ENCODE results near the gene CYGB. TPM values are rescaled to one million over a fixed set of nuclear protein-coding genes. Genes with fewer than 3 reads are reported as not detected.
A peak's percentile ranks its signal among the peaks of the same experiment; 100 is the strongest.

The CYGB gene
- polyA plus RNA-seq, 1 of the 3 experiments (the other 2 are of a cell fraction) = 1.7 TPM

DNA sequence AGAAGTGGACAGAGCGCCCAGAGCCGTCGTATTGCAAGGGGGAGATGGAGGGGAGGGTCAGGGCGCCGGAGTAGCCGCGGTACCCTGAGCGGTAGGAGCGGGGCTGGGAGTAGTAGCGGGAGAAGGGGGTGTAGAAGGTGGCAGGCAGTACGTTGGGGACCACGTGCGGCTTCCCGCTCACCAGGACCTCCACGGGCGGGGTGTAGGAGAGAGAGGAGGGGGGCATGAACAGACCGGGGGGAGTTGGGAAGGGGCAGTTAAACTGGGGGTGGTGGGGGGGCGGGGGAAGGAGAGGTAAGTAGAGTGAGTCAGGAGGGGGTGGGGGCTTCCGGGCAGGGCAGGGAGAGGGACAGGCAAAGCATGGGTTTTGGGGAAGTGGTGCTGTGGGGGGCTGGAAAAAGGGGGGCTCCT lies 31.3 kb upstream of the CYGB start:
- Histone ChIP-seq H3K9me3 (no peaks in the 10 kb centered on the region), H3K4me3 (ENCODE audit: low read depth in 2 of 2, low read length in 1 of 2) (no peak overlapping the region), H3K36me3 (replicated peaks in 1 of 2; ENCODE audit: control insufficient read depth in 1 of 2, insufficient read depth in 2 of 2, low read length in 1 of 2) (peaks cover 13 to 25% of the 10 kb centered on the region in 2 experiments), H3K4me2 (no peak overlapping the region), H3K4me1 (ENCODE audit: control insufficient read depth in 1 of 2, insufficient read depth in 2 of 2, low read depth in 1 of 2, low read length in 1 of 2) (peaks cover 0 to 7% of the 10 kb centered on the region in 2 experiments; a peak in 1 of 4 replicates), H3K27me3 (ENCODE audit: insufficient read depth) (no peaks in the 10 kb centered on the region), H3K9ac (no peak overlapping the region), H3F3A (replicated peaks; ENCODE audit: insufficient read depth) (peaks cover 29% of the 10 kb centered on the region), H4K20me1 (ENCODE audit: insufficient read depth) (peaks cover 28% of the 10 kb centered on the region), H3K27ac (ENCODE audit: low read depth in 2 of 2, low read length in 1 of 2) (no peak overlapping the region), H3K9me2 (no peaks in the 10 kb centered on the region), H2AFZ (ENCODE audit: low read depth) (no peak overlapping the region), H3K79me2 (ENCODE audit: insufficient read depth) (peaks cover 7% of the 10 kb centered on the region; the same call in 1 of the 2 replicates)
- no peak for TF ChIP-seq RFX5 (IDR thresholded peaks at IDR 0.05; ENCODE audit: low read length)
- no peak for TF ChIP-seq TAF1 (IDR thresholded peaks at IDR 0.05; ENCODE audit: borderline replicate concordance, low read depth, low read length)
- TF ChIP-seq, protein P1, sequence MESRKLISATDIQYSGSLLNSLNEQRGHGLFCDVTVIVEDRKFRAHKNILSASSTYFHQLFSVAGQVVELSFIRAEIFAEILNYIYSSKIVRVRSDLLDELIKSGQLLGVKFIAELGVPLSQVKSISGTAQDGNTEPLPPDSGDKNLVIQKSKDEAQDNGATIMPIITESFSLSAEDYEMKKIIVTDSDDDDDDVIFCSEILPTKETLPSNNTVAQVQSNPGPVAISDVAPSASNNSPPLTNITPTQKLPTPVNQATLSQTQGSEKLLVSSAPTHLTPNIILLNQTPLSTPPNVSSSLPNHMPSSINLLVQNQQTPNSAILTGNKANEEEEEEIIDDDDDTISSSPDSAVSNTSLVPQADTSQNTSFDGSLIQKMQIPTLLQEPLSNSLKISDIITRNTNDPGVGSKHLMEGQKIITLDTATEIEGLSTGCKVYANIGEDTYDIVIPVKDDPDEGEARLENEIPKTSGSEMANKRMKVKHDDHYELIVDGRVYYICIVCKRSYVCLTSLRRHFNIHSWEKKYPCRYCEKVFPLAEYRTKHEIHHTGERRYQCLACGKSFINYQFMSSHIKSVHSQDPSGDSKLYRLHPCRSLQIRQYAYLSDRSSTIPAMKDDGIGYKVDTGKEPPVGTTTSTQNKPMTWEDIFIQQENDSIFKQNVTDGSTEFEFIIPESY (IDR thresholded peaks at IDR 0.05; ENCODE audit: borderline replicate concordance, low read depth) = 0 out of 2 replicates have a peak, but pooled peaks have one; percentile 19
- ChIA-PET POLR2A (interaction anchor here (3.3 kb wide), 1 partner anchor 11 kb away, joined by 20 read pairs; no protein-coding TSS in a partner anchor), CTCF (interaction anchor here (0.7 to 8.8 kb wide), 5 partner anchors 9 to 113 kb away, joined by 3 to 89 read pairs (median 5); no protein-coding TSS in a partner anchor)
- 91% methylated on average over 19 of the region's 19 CpGs for WGBS (ENCODE audit: low lambda C conversion rate)
- DNase-seq = peak; percentile 58

DNA sequence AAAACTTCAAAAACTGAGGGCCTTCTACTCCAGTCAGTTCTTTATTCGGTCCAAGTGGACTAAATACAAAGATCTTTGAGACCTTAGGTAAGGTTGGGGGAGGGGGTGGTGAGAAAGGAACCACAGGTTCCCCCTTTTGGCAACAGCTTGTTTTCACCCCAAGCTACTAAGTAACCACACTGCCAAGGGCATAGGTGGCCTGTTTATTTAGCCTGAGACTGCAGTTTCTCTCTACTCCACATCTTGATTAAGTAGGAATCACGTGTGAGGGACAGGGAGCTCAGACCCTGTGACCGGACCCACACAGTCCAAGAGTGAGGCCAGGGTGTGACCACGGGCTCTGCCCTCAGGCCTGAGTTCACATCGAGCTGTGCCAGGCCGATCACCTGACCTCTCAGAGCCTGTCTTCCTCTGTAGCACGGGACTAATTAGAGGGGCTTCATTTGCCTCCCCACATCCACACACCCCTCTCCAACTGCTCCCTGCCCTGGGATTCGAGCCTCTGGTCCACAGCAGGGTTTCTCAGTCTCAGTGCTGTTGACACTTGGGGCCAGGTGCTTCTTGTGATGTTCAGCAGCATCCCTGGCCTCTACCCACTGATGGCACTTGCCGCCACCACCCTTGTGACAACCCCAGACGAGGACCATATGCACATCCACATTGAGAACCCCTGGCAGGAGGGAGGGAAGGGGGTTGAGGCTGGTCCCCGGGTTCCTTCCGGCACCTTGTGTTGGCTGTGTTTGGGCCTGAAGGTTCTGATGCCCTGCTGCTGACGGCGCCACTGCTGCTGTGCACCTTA lies 30.3 kb upstream of the CYGB start:
- H2AFZ ChIP-seq (ENCODE audit: low read depth) = no peak overlapping the region
- no peak overlapping the region for H3K9ac ChIP-seq
- no peak overlapping the region for H3K4me2 ChIP-seq
- peaks cover 1 to 8% of the 10 kb centered on the region in 2 experiments; a peak in 2 of 4 replicates for H3K4me1 ChIP-seq (ENCODE audit: control insufficient read depth in 1 of 2, insufficient read depth in 2 of 2, low read depth in 1 of 2, low read length in 1 of 2)
- no peak overlapping the region for H3K4me3 ChIP-seq (ENCODE audit: low read depth in 2 of 2, low read length in 1 of 2)
- H3K9me2 ChIP-seq = no peaks in the 10 kb centered on the region
- TF ChIP-seq POLR2AphosphoS5 (IDR thresholded peaks at IDR 0.05; ENCODE audit: low read depth, low read length) = no peak; the same call in 1 of the 2 replicates
- TF ChIP-seq, protein P2, sequence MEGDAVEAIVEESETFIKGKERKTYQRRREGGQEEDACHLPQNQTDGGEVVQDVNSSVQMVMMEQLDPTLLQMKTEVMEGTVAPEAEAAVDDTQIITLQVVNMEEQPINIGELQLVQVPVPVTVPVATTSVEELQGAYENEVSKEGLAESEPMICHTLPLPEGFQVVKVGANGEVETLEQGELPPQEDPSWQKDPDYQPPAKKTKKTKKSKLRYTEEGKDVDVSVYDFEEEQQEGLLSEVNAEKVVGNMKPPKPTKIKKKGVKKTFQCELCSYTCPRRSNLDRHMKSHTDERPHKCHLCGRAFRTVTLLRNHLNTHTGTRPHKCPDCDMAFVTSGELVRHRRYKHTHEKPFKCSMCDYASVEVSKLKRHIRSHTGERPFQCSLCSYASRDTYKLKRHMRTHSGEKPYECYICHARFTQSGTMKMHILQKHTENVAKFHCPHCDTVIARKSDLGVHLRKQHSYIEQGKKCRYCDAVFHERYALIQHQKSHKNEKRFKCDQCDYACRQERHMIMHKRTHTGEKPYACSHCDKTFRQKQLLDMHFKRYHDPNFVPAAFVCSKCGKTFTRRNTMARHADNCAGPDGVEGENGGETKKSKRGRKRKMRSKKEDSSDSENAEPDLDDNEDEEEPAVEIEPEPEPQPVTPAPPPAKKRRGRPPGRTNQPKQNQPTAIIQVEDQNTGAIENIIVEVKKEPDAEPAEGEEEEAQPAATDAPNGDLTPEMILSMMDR (IDR thresholded peaks at IDR 0.05) = no peak
- TF ChIP-seq, protein P3, sequence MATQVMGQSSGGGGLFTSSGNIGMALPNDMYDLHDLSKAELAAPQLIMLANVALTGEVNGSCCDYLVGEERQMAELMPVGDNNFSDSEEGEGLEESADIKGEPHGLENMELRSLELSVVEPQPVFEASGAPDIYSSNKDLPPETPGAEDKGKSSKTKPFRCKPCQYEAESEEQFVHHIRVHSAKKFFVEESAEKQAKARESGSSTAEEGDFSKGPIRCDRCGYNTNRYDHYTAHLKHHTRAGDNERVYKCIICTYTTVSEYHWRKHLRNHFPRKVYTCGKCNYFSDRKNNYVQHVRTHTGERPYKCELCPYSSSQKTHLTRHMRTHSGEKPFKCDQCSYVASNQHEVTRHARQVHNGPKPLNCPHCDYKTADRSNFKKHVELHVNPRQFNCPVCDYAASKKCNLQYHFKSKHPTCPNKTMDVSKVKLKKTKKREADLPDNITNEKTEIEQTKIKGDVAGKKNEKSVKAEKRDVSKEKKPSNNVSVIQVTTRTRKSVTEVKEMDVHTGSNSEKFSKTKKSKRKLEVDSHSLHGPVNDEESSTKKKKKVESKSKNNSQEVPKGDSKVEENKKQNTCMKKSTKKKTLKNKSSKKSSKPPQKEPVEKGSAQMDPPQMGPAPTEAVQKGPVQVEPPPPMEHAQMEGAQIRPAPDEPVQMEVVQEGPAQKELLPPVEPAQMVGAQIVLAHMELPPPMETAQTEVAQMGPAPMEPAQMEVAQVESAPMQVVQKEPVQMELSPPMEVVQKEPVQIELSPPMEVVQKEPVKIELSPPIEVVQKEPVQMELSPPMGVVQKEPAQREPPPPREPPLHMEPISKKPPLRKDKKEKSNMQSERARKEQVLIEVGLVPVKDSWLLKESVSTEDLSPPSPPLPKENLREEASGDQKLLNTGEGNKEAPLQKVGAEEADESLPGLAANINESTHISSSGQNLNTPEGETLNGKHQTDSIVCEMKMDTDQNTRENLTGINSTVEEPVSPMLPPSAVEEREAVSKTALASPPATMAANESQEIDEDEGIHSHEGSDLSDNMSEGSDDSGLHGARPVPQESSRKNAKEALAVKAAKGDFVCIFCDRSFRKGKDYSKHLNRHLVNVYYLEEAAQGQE (IDR thresholded peaks at IDR 0.05; ENCODE audit: low read depth, low read length) = no peak
- TF ChIP-seq RAD21 (IDR thresholded peaks at IDR 0.05; ENCODE audit: low read length) = no peak
- no peak for TF ChIP-seq FOXJ3 (CRISPR knock-in tag; IDR thresholded peaks at IDR 0.05)
- no peak for TF ChIP-seq EZH2phosphoT487 (IDR thresholded peaks at IDR 0.05; ENCODE audit: borderline replicate concordance, low read depth)
- TF ChIP-seq CHD2 (IDR thresholded peaks at IDR 0.05; ENCODE audit: low read length, partially characterized antibody) = no peak
- no peak for TF ChIP-seq YY1 (IDR thresholded peaks at IDR 0.05; ENCODE audit: low read depth)
- TF ChIP-seq JUND (IDR thresholded peaks at IDR 0.05) = no peak
- H3K79me2 ChIP-seq (ENCODE audit: insufficient read depth) = peaks cover 7% of the 10 kb centered on the region; the same call in 1 of the 2 replicates
- POLR2A ChIA-PET = interaction anchor here (0.6 to 3.3 kb wide), 5 partner anchors 10 to 319 kb away, joined by 3 to 20 read pairs (median 4); partner anchors contain the start of gene ST6GALNAC2
- no peaks in the 10 kb centered on the region for H3K9me3 ChIP-seq
- DNase-seq = peak; percentile 45
- H3K36me3 ChIP-seq (replicated peaks in 1 of 2; ENCODE audit: control insufficient read depth in 1 of 2, insufficient read depth in 2 of 2, low read length in 1 of 2) = peaks cover 16 to 25% of the 10 kb centered on the region in 2 experiments
- WGBS (ENCODE audit: low lambda C conversion rate) = 81% methylated on average over 14 of the region's 14 CpGs
- H4K20me1 ChIP-seq (ENCODE audit: insufficient read depth) = peaks cover 31% of the 10 kb centered on the region
- no peak overlapping the region; a peak in 1 of 4 replicates for H3K27ac ChIP-seq (ENCODE audit: low read depth in 2 of 2, low read length in 1 of 2)
- H3F3A ChIP-seq (replicated peaks; ENCODE audit: insufficient read depth) = peaks cover 29% of the 10 kb centered on the region
- H3K27me3 ChIP-seq (ENCODE audit: insufficient read depth) = no peaks in the 10 kb centered on the region
- CTCF ChIA-PET = interaction anchor here (0.6 to 8.8 kb wide), 10 partner anchors 8 to 147 kb away, joined by 3 to 89 read pairs (median 4); no protein-coding TSS in a partner anchor

Data from SK-N-SH (cell line).